Adipocyte (in vitro differentiated cells): ENCODE results near the gene RAB31.
"Not testable (repeated sequence)": the region's sequence is repeated elsewhere in the genome, so short reads cannot be mapped to it uniquely, and the experiment has no call there.

ENCODE experiments used
- DNase-seq: peaks from one replicate; pipeline ENCODE4 v3.0.0-alpha.2; 2015; ENCODE audit warnings: low read depth
- H3K27me3 ChIP-seq: replicated peaks from 2 replicates; pipeline ENCODE4 v1.7.0; 2013; ENCODE audit warnings: mild to moderate bottlenecking, low read length, moderate library complexity; ENCODE audit not compliant: control insufficient read depth, insufficient read depth
- H3K36me3 ChIP-seq: 2 replicates; pipeline ENCODE4 v1.7.0; 2013; ENCODE audit warnings: low read length, mild to moderate bottlenecking, moderate library complexity; ENCODE audit not compliant: control insufficient read depth, insufficient read depth, severe bottlenecking
- H3K4me1 ChIP-seq: 2 replicates; pipeline ENCODE4 v1.7.0; 2013; ENCODE audit warnings: mild to moderate bottlenecking, low read length, moderate library complexity; ENCODE audit not compliant: control insufficient read depth, insufficient read depth
- H3K4me3 ChIP-seq: 2 replicates; pipeline ENCODE4 v1.7.0; 2013; ENCODE audit warnings: mild to moderate bottlenecking, low read length, moderate library complexity
- H3K9ac ChIP-seq: 2 replicates; pipeline ENCODE4 v1.7.0; 2013; ENCODE audit warnings: mild to moderate bottlenecking, low read length, moderate library complexity
- H3K9me3 ChIP-seq: 2 replicates; pipeline ENCODE4 v1.7.0; 2013; ENCODE audit warnings: mild to moderate bottlenecking, low read length, moderate library complexity; ENCODE audit not compliant: control insufficient read depth

RAB31 gene

DNA sequence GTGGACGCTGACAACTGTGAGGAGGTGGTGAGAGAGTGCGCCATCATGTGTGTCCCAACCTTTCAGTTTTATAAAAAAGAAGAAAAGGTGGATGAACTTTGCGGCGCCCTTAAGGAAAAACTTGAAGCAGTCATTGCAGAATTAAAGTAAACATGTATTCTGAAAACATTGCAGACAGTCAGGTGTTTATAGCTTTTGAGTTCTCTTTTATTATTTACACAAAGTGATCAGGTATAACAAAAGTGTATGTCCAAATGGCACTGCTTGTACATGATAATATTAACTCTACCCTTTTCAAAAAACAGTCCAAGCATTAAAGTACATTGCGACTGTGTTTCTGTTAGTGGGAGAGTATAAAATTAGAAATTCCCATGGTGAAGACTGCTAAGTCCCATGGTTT is 179.9 kb downstream of the RAB31 start:
- no peaks in the 10 kb centered on the region for H3K27me3 ChIP-seq
- no peaks in the 10 kb centered on the region for H3K36me3 ChIP-seq
- no peak overlapping the region for H3K9ac ChIP-seq
- no peak overlapping the region for H3K4me3 ChIP-seq
- no peaks in the 10 kb centered on the region for H3K9me3 ChIP-seq
- H3K4me1 ChIP-seq: peaks cover 11% of the 10 kb centered on the region
- no peak for DNase-seq

- no peak for DNase-seq
Observed at GRCh38 chr18:9890196-9890595, 182.1 kb downstream of the RAB31 start.

DNA sequence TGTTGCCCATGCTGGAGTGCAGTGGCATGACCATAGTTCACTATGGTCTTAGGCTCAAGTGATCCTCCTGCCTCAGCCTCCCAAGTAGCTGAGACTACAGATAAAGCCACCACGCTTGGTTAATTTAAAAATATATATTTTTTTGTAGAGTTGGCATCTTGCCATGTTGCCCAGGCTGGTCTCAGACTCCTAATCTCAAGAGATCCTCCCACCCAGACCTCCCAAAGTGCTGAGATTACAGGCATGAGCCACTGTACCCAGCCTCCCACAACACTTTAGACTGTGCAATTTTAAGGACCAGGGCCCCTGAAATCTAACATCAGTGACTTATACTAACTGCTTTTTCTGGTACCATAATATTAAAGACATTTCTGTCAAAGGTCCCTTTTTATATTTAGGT is 182.9 kb downstream of the RAB31 start:
- DNase-seq: no peak
- Histone ChIP-seq H3K9me3 (no peaks in the 10 kb centered on the region), H3K4me3 (no peak overlapping the region), H3K27me3 (no peaks in the 10 kb centered on the region), H3K36me3 (no peaks in the 10 kb centered on the region), H3K4me1 (peaks cover 11% of the 10 kb centered on the region), H3K9ac (no peak overlapping the region)

More at GRCh38 chr18:9890196-9890595, 182.1 kb downstream of the RAB31 start:
- H3K4me3 ChIP-seq: no peak overlapping the region
- H3K27me3 ChIP-seq: no peaks in the 10 kb centered on the region
- no peaks in the 10 kb centered on the region for H3K9me3 ChIP-seq
- H3K4me1 ChIP-seq: peaks cover 11% of the 10 kb centered on the region
- H3K36me3 ChIP-seq: no peaks in the 10 kb centered on the region
- H3K9ac ChIP-seq: no peak overlapping the region

DNA sequence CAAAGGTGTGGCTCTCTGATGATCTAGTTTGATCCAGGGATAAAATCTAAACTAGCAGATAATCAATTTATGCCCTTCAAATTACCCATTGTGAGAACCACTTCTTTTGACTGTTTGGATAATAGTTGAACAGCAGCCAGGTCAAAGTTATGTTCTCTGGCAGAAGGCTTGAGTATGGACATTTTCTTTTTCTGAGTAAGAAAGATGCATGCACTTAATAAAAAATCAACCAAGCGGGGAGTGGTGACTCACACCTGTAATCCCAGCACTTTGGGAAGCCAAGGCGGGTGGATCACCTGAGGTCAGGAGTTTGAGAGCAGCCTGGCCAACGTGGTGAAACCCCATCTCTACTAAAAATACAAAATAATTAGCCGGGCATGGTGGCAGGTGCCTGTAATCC is 183.4 kb downstream of the RAB31 start:
- not testable (repeated sequence) for H3K27me3 ChIP-seq

GRCh38 chr18:9894454-9895068 is 186.5 kb downstream of the RAB31 start:
- no peaks in the 10 kb centered on the region for H3K27me3 ChIP-seq
- H3K4me1 ChIP-seq: peaks cover 11% of the 10 kb centered on the region
- no peak overlapping the region for H3K9ac ChIP-seq
- H3K4me3 ChIP-seq: no peak overlapping the region
- no peaks in the 10 kb centered on the region for H3K9me3 ChIP-seq
- no peaks in the 10 kb centered on the region for H3K36me3 ChIP-seq
- no peak for DNase-seq

More for the DNA sequence above, 183.4 kb downstream of the RAB31 start:
- H3K9ac ChIP-seq, DNase-seq, H3K36me3 ChIP-seq, H3K4me3 ChIP-seq, H3K9me3 ChIP-seq: not testable (repeated sequence)
- peaks cover 11% of the 10 kb centered on the region for H3K4me1 ChIP-seq

GRCh38 chr18:9897129-9897528 is 189.0 kb downstream of the RAB31 start:
- Histone ChIP-seq H3K9ac (no peak overlapping the region), H3K36me3 (no peaks in the 10 kb centered on the region), H3K9me3 (no peaks in the 10 kb centered on the region), H3K4me1 (peaks cover 6% of the 10 kb centered on the region), H3K4me3 (no peak overlapping the region), H3K27me3 (no peaks in the 10 kb centered on the region)
- no peak for DNase-seq

DNA sequence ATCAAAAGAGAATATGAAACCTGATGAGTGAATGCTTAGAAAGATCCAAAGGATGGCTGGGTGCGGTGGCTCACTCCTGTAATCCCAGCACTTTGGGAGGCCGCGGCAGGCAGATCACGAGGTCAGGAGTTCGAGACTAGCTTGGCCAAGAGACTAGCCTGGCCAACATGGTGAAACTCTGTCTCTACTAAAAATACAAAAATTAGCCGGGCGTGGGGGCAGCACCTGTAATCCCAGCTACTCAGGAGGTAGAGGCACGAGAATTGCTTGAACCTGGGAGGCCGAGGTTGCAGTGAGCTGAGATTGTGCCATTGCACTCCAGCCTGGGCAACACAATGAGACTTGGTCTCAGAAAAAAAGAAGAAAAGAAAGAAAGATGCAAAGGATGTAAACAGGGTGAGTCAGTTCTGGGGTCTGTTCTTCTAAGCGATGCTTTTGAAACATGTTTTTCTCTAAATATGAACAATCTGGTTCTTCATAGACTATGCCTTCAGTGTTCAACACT is 189.7 kb downstream of the RAB31 start:
- H3K4me3 ChIP-seq, H3K9me3 ChIP-seq, H3K9ac ChIP-seq: not testable (repeated sequence)

DNA sequence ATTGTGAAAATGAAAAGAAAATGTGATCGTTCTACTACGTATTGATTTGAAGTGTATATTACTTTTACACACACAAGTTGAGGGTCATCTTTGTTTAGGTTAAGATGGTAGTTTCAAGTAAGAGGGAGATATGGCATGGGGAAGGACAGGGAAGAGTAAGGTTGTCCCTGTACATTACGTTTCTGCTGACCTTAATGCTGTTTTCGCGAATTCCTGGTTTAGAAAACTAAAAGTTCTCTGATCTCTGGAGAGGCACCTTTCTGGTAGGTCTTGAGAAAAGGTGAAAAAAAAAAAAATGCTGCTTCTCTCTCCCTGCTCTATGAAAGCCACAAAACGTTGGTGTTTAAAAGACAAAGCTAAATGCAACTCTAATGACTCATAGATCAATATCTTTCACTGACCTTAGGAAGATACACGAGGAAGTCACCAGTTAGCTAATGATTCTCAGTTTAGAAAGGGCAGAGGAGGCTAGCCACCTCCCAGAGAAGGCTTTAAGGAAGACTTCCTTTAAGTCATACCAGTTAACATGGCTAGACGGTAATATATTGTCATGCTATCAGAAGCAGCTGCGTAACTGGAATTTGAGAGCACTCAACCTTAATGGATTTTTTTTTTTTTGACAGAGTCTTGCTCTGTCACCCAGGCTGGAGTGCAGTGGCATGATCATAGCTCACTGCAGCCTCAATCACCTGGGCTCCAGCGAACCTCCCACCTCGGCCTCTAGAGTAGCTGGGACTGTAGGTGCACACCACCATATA is 190.9 kb downstream of the RAB31 start:
- peak; percentile 33 for DNase-seq
- no peaks in the 10 kb centered on the region for H3K27me3 ChIP-seq
- H3K4me3 ChIP-seq: no peak overlapping the region
- no peaks in the 10 kb centered on the region for H3K36me3 ChIP-seq
- H3K9me3 ChIP-seq: no peaks in the 10 kb centered on the region
- no peak overlapping the region for H3K9ac ChIP-seq
- H3K4me1 ChIP-seq: peaks cover 6% of the 10 kb centered on the region

More for the DNA sequence above, 189.7 kb downstream of the RAB31 start:
- H3K27me3 ChIP-seq, DNase-seq, H3K4me1 ChIP-seq, H3K36me3 ChIP-seq: not testable (repeated sequence)

DNA sequence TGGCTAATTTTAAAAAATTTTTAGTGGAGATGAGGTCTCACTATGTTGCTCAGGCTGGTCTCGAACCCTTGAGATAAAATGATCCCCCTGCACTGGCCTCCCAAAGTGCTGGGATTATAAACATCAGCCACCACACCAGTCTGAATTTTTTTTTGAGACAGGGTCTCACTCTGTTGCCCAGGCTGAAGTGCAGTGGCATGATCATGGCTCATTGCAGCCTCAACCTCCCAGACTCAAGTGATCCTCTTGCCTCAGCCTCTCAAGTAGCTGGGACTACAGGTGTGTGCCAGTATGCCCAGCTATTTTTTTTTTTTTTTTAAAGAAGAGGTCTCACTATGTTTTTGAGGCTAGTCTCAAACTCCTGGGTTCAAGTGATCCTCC is 191.4 kb downstream of the RAB31 start:
- not testable (repeated sequence) for H3K4me3 ChIP-seq, DNase-seq, H3K27me3 ChIP-seq, H3K9me3 ChIP-seq, H3K4me1 ChIP-seq, H3K36me3 ChIP-seq, H3K9ac ChIP-seq

DNA sequence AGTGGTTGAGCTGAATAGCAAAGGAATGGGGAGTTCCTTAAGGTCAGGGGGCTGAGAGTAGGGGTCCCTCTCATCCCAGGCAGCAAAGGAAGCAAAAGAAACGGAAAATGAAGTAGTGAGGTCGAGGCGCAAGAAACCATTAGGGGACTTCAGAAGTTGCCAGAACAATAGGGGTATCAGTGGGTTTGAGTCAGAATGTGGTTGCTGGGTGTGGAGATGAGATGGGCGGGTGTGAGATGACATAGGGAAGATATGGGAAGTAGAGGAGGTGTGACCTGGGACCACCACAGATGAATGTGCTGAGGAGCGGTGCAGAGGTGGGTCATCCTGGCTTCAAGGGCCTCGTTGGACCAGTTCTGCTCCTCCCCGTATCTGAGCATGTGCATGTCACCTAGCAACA is 192.6 kb downstream of the RAB31 start:
- Histone ChIP-seq H3K4me3 (no peak overlapping the region), H3K9ac (no peak overlapping the region), H3K4me1 (peaks cover 11% of the 10 kb centered on the region), H3K36me3 (no peaks in the 10 kb centered on the region), H3K27me3 (no peaks in the 10 kb centered on the region), H3K9me3 (no peaks in the 10 kb centered on the region)
- DNase-seq: no peak

DNA sequence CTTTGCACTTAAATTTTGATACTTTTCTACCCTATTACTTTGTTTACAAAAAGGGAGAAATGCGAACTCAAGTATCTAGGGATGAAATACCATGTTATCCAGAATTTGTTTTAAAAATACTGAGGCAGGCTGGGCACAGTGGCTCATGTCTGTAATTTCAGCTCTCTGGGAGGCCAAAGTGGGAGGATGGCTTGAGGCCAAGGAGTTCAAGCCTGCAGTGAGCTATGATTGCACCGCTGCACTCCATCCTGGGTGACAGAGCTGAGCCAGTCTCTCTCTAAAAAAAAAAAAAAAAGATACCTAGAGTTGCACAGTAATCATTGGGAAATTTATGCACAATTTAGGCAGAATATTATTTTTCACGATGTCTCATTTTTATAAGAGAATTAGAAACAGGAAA is 193.3 kb downstream of the RAB31 start:
- H3K9ac ChIP-seq: no peak overlapping the region
- H3K4me1 ChIP-seq: peaks cover 14% of the 10 kb centered on the region
- no peaks in the 10 kb centered on the region for H3K27me3 ChIP-seq
- no peaks in the 10 kb centered on the region for H3K36me3 ChIP-seq
- H3K9me3 ChIP-seq: no peaks in the 10 kb centered on the region
- peak; percentile 74 for DNase-seq
- H3K4me3 ChIP-seq: no peak overlapping the region
